Heart left ventricle (tissue), 16 donors: ENCODE results near the gene PLCXD3. TPM values are rescaled to one million over a fixed set of nuclear protein-coding genes. Genes with fewer than 3 reads are reported as not detected.

Experiments
- ATAC-seq, 4 donors: fragments of 200-7000 bp; cut with Tn5 transposase; one replicate each; pipeline ENCODE4 v1.9.1; 2020 to 2022; ENCODE audit warnings: moderate library complexity in 4 of 4, mild to moderate bottlenecking in 3 of 4, moderate number of reproducible peaks in 1 of 4
- DNase-seq, 5 donors: peaks; one replicate each; pipeline ENCODE4 v3.0.0-alpha.2; 2020
- H3K27ac ChIP-seq, 12 donors: fragments of 200-600 bp; sonication (generic) in 4 of 12; one replicate each; pipeline versions ENCODE4 v1.5.0 to v1.8.0; 2016 to 2022; ENCODE audit warnings: mild to moderate bottlenecking in 2 of 12
- H3K27me3 ChIP-seq, 9 donors: fragments of 200-600 bp; sonication (generic) in 2 of 9; one replicate each; pipeline versions ENCODE4 v1.5.1 to v1.8.0; 2016 to 2022; ENCODE audit warnings: mild to moderate bottlenecking in 3 of 9
- H3K36me3 ChIP-seq, 9 donors: fragments of 200-600 bp; sonication (generic) in 2 of 9; one replicate each; pipeline versions ENCODE4 v1.5.0 to v1.8.0; 2018 to 2022; ENCODE audit warnings: mild to moderate bottlenecking in 2 of 9
- H3K4me1 ChIP-seq, 12 donors: fragments of 200-600 bp; sonication (generic) in 4 of 12; one replicate each; pipeline versions ENCODE4 v1.5.0 to v1.8.0; 2016 to 2022; ENCODE audit warnings: mild to moderate bottlenecking in 3 of 12
- H3K4me3 ChIP-seq, 12 donors: fragments of 200-600 bp; sonication (generic) in 4 of 12; one replicate each; pipeline versions ENCODE4 v1.5.0 to v1.8.0; 2017 to 2022; ENCODE audit warnings: mild to moderate bottlenecking in 9 of 12, moderate library complexity in 4 of 12
- H3K9me3 ChIP-seq, 12 donors: fragments of 200-600 bp; sonication (generic) in 4 of 12; one replicate each; pipeline versions ENCODE4 v1.5.0 to v1.8.0; 2016 to 2022; ENCODE audit warnings: mild to moderate bottlenecking in 1 of 12
- POLR2A ChIP-seq, 2 donors: fragments of 450-650 bp; IDR thresholded peaks; one replicate each; pipeline ENCODE4 v1.6.1; 2017; ENCODE audit warnings: antibody characterized with exemption in 2 of 2, mild to moderate bottlenecking in 2 of 2, moderate library complexity in 2 of 2
- WGBS, 4 donors: extraction: QIAGEN DNeasy Blood & Tissue Kit in 2 of 4; methylation state at CpG; one replicate each; pipeline versions ENCODE4 v1.1.5 to v1.1.7; 2013 to 2018; 5-methylcytosine and 5-hydroxymethylcytosine counted together
- intact Hi-C, 10 donors: fragments of 100-400 bp; cut with DNase I; formaldehyde crosslinking; loops; one replicate each; pipeline versions ENCODE4 v1.11.1 to v1.14.2; 2022
- polyA plus RNA-seq, 2 donors: library from polyadenylated mRNA; stranded (reverse); fragments of 200-250 nt; gene quantifications; one replicate each; pipeline ENCODE4 v1.2.3, GENCODE V29; 2013
- total RNA-seq, 9 donors: library from RNA; depleted of rRNA in 2 of 9; stranded (reverse); fragments of >200 nt in 2 of 9; fragmentation: NEBNext Ultra II Directional in 3 of 9; extraction: Animal tissue kit (Norgen Biotek cat#: 25700) in 3 of 9; gene quantifications; one replicate each; pipeline versions ENCODE4 v1.1.0 to v1.2.4, GENCODE V29; 2016 to 2023
- TF ChIP-seq, protein P1 (sequence below), 12 donors: fragments of 200-600 bp; sonication (generic) in 4 of 12; IDR thresholded peaks; one replicate each; pipeline versions ENCODE4 v1.5.0 to v1.8.0; 2018 to 2022; ENCODE audit warnings: antibody characterized with exemption in 12 of 12, mild to moderate bottlenecking in 5 of 12
- donor health status: ischemic (EF 13 %, LVEDD 7.1; RV severe dilation, severe dysfunction).
- donor health status: healthy with polysubstance abuse.
- donor health status: DM: no; HTN: yes; CAD: no.
- donor health status: DM: no; HTN: no; CAD: no.
- donor health status: ischemic (EF 25% LVEDD 6.9; RV normal size, moderate dysfunction).
- donor health status: ischemic (EF 25% LVEDD 5.7; RV mildly dilated, moderate dysfunction).
- donor health status: healthy.
- donor health status: DM: yes; HTN: yes; CAD: no.
- donor health status: ischemic (EF 35%, LVEDD 5.7; RV mildly dilated, moderate dysfunction).
- donor health status: nonischemic (EF 11% LVEDD 7.7; RV severe dilation, severe dysfunction).
- donor health status: DM: yes; HTN: yes; CAD: no.
- donor health status: PGD.
- donor health status: ischemic (EF 29% LVEDD 5.4; RV normal size, mild dysfunction).
- donor health status: nonischemic (EF 23%, LVEDD 6.1; RV moderate dilation, normal function).

Gene PLCXD3
- total and polyA plus RNA-seq, 11 donors = 30.1 to 107 (median 62.5) TPM

DNA sequence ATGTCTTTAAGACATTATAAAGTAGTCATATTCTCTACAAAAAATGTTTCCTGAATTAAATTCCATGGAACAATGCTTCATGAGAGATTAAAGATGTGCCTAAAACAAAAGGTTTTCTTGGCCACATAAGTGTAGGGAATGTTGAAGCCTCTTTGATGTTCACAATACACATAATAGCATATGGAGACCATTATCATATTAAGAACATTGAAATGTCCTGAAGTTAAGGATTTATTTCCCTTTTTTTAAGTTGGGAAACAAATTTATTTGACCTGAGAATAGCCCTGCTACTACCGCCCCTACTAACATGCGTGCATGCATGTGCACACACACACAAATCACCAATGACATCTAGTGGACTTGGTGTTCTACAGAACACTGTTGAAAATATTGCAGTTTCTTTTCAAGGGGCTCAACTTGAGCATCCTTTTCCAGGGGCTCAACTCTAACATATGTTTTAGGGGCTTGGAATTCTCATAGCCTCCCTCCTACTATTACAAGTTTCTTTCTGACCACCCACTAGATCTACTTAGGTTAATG is 172.2 kb downstream of the PLCXD3 start:
- 57 to 92% (median 76%) methylated on average over 2 of the region's 2 CpGs for WGBS, 4 donors
- no peak for TF ChIP-seq POLR2A (IDR thresholded peaks at IDR 0.05)
- TF ChIP-seq, protein P1, sequence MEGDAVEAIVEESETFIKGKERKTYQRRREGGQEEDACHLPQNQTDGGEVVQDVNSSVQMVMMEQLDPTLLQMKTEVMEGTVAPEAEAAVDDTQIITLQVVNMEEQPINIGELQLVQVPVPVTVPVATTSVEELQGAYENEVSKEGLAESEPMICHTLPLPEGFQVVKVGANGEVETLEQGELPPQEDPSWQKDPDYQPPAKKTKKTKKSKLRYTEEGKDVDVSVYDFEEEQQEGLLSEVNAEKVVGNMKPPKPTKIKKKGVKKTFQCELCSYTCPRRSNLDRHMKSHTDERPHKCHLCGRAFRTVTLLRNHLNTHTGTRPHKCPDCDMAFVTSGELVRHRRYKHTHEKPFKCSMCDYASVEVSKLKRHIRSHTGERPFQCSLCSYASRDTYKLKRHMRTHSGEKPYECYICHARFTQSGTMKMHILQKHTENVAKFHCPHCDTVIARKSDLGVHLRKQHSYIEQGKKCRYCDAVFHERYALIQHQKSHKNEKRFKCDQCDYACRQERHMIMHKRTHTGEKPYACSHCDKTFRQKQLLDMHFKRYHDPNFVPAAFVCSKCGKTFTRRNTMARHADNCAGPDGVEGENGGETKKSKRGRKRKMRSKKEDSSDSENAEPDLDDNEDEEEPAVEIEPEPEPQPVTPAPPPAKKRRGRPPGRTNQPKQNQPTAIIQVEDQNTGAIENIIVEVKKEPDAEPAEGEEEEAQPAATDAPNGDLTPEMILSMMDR (IDR thresholded peaks at IDR 0.05) = peak in 2 of 12 donors; percentile 11 to 22
- ATAC-seq (no peak), DNase-seq (no peak)
- Histone ChIP-seq H3K4me3 (no peak overlapping the region), H3K27me3 (no peaks in the 10 kb centered on the region), H3K36me3 (no peaks in the 10 kb centered on the region), H3K9me3 (no peaks in the 10 kb centered on the region), H3K4me1 (peaks cover 4 to 65% (median 28%) of the 10 kb centered on the region in 12 donors), H3K27ac (no peak overlapping the region)
- intact Hi-C loops = no loop called here

DNA sequence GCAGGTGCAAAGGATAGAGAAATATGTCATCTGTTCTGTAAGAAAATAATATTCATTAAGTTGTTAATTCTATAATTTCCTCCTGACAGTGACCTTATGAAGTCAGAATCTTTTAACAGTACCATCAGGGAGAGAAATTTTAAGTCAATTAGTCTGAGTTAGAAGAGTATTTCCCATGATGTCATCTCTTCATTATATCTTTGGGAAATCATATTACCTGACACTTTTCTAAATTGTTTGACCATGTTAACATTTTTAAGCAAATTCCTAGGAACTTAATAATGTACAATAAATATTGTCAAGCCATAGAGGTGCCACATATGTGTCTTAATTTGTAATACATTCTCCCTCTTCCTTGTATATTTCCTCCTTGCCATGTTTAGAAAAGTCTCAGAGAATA is 172.7 kb downstream of the PLCXD3 start:
- Histone ChIP-seq H3K4me3 (no peak overlapping the region), H3K4me1 (peaks cover 4 to 65% (median 28%) of the 10 kb centered on the region in 12 donors), H3K36me3 (no peaks in the 10 kb centered on the region), H3K27me3 (no peaks in the 10 kb centered on the region), H3K27ac (no peak overlapping the region), H3K9me3 (peaks cover 0 to 2% (median 0%) of the 10 kb centered on the region in 12 donors)
- intact Hi-C loops = no loop called here
- TF ChIP-seq POLR2A (IDR thresholded peaks at IDR 0.05) = no peak
- TF ChIP-seq, protein P1 (IDR thresholded peaks at IDR 0.05) = no peak
- DNase-seq (no peak), ATAC-seq (no peak)

DNA sequence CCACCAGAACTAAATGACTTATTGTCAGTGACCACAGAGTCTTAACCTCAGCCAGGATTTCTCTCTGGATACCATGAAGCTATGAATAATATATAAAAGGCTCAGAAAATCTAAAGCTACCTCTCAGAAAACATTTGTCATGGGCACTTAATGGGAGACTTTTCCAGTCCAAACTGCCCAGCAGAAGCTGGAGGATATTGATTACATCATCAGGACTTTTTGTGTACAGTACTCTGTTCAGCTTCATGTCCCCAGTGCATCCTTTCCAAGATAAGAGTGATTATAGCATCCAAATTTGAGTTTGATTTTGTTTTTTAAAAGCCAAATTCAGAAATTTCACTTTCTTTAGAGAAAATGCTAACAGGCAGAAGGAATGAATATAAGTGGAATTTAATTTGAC is 173.2 kb downstream of the PLCXD3 start:
- H3K27ac ChIP-seq = peak overlapping the region in 2 of 12 donors; percentile 1 to 66
- DNase-seq = no peak
- H3K4me3 ChIP-seq = no peak overlapping the region
- peaks cover 0 to 4% (median 0%) of the 10 kb centered on the region in 12 donors for H3K9me3 ChIP-seq
- no peak for ATAC-seq
- no peaks in the 10 kb centered on the region for H3K27me3 ChIP-seq
- TF ChIP-seq, protein P1 (IDR thresholded peaks at IDR 0.05) = no peak
- no peak for TF ChIP-seq POLR2A (IDR thresholded peaks at IDR 0.05)
- H3K4me1 ChIP-seq = peaks cover 4 to 65% (median 28%) of the 10 kb centered on the region in 12 donors
- intact Hi-C loops = no loop called here
- H3K36me3 ChIP-seq = no peaks in the 10 kb centered on the region

DNA sequence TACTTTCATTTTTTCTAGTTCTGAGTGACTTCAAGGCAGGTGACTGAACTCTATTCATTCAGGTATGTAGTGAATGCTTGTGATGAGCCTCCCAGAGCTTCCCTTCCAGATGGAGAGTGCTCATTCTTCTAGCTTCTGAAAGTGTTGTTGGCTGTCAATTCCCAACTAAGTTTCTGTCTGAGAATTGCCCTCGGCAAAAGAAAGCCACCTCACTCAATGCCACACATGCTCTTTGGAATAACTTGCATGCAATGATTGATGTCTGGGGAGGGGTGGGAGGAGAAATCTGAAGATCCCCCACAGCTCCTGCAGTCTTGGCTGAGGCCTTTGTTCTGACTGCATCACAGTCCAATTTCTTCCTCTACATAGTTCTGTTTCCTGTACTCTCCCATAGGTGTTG is 173.9 kb downstream of the PLCXD3 start:
- ATAC-seq (no peak), DNase-seq (no peak)
- Histone ChIP-seq H3K27ac (peak overlapping the region in 4 of 12 donors; percentile 1 to 66 (median 27)), H3K36me3 (no peaks in the 10 kb centered on the region), H3K27me3 (no peaks in the 10 kb centered on the region), H3K9me3 (peaks cover 0 to 4% (median 0%) of the 10 kb centered on the region in 12 donors), H3K4me3 (no peak overlapping the region), H3K4me1 (peaks cover 4 to 65% (median 28%) of the 10 kb centered on the region in 12 donors)
- 57 to 87% (median 78%) methylated on average over 1 of the region's 1 CpG for WGBS, 4 donors
- intact Hi-C loops = no loop called here
- TF ChIP-seq POLR2A (IDR thresholded peaks at IDR 0.05) = no peak
- TF ChIP-seq, protein P1 (IDR thresholded peaks at IDR 0.05) = no peak
